Measurements from ENCODE around the gene B4GALT6. TPM values are rescaled to one million over a fixed set of nuclear protein-coding genes. Genes with fewer than 3 reads are reported as not detected.

The B4GALT6 gene
- total RNA-seq, 6 donors from 2014 or later: 0.55 to 3.4 (median 1.8) TPM; not detected in 1

DNA sequence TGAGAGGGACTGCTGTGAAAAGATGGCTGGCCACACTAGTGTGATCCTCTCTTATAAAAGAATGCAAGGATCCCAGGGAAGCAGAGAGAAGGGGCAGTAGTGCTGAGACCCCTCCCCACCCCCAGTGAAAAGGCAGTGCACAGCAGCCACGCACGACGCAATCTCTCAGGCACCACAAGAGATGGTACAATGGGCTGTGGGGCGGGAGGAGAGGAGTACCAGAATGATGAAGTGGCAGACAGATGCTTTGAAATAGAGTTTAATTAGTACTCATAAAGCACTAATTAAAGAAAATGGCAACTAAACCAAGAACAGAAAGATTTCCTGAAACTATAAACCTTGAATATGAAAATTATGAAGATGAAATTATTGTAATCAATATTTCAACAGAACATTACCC, 29.0 kb downstream of the B4GALT6 start:
- no peak overlapping the region for H3K27ac ChIP-seq
- TF ChIP-seq, protein P1, sequence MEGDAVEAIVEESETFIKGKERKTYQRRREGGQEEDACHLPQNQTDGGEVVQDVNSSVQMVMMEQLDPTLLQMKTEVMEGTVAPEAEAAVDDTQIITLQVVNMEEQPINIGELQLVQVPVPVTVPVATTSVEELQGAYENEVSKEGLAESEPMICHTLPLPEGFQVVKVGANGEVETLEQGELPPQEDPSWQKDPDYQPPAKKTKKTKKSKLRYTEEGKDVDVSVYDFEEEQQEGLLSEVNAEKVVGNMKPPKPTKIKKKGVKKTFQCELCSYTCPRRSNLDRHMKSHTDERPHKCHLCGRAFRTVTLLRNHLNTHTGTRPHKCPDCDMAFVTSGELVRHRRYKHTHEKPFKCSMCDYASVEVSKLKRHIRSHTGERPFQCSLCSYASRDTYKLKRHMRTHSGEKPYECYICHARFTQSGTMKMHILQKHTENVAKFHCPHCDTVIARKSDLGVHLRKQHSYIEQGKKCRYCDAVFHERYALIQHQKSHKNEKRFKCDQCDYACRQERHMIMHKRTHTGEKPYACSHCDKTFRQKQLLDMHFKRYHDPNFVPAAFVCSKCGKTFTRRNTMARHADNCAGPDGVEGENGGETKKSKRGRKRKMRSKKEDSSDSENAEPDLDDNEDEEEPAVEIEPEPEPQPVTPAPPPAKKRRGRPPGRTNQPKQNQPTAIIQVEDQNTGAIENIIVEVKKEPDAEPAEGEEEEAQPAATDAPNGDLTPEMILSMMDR (IDR thresholded peaks at IDR 0.05): no peak
- no peak for TF ChIP-seq POLR2A (IDR thresholded peaks at IDR 0.05)
- no peak for TF ChIP-seq POLR2AphosphoS5 (IDR thresholded peaks at IDR 0.05)
- no peak for TF ChIP-seq EP300 (IDR thresholded peaks at IDR 0.05)
- H3K4me3 ChIP-seq: no peak overlapping the region
- no peak for DNase-seq
- H3K4me1 ChIP-seq: peaks cover 0 to 4% (median 3%) of the 10 kb centered on the region in 4 donors
- WGBS, 2 donors: 52 to 54% methylated on average over 4 of the region's 4 CpGs
- ATAC-seq (ENCODE audit: low FRiP score in 2 of 2): no peak
- H3K9me3 ChIP-seq: no peaks in the 10 kb centered on the region
- no peaks in the 10 kb centered on the region for H3K36me3 ChIP-seq
- no peaks in the 10 kb centered on the region for H3K27me3 ChIP-seq

DNA sequence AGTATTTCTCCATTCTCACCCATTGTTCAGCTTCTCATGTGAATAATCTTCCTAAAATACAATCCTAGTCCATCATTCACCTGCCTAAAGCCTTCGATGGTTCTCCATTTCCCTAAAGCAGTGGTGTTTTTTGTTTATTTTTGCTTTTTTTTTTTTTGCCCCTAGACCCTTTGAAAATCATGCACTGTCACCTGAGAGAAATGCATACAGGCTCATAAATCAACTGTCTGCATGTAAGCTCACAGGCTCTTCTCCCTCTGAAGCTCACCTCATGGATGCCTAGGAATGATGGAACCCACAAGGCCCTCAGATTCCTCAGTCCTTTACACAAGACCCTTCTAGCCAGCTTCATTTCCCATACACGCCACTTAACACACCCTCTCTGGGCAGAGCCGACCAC, 31.5 kb downstream of the B4GALT6 start:
- ATAC-seq (ENCODE audit: low FRiP score in 2 of 2): no peak

DNA sequence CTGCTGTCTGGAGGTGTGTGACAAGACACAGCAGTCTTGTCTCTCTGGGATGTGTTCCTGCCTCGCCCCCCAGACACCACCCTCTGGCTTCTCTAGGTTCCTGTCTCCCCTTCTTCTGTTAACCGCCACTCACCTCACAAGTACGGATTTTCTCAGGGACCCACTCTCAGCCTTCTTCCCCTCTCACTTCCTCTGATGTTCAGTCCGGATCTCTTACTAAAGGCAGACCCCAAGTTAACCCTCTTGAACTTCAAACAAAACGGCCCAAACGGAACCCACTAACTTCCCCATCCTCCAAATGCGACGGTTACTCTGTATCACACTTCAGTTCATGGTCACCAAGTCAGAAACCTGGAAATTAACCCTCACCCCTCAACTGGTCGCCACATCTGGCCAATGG, 32.0 kb downstream of the B4GALT6 start:
- H3K27ac ChIP-seq: no peak overlapping the region
- TF ChIP-seq POLR2A (IDR thresholded peaks at IDR 0.05) (no peak), POLR2AphosphoS5 (IDR thresholded peaks at IDR 0.05) (no peak), EP300 (IDR thresholded peaks at IDR 0.05) (no peak)
- TF ChIP-seq, protein P1 (IDR thresholded peaks at IDR 0.05): no peak
- ATAC-seq (ENCODE audit: low FRiP score in 2 of 2) (no peak), DNase-seq (no peak)
- no peak overlapping the region for H3K4me3 ChIP-seq
- no peaks in the 10 kb centered on the region for H3K4me1 ChIP-seq
- no peaks in the 10 kb centered on the region for H3K36me3 ChIP-seq
- H3K9me3 ChIP-seq: no peaks in the 10 kb centered on the region
- WGBS, 2 donors: 60 to 78% methylated on average over 9 of the region's 9 CpGs
- no peaks in the 10 kb centered on the region for H3K27me3 ChIP-seq

More for the DNA sequence above, 31.5 kb downstream of the B4GALT6 start:
- Histone ChIP-seq H3K36me3 (no peaks in the 10 kb centered on the region), H3K27ac (no peak overlapping the region), H3K9me3 (no peaks in the 10 kb centered on the region), H3K4me1 (no peaks in the 10 kb centered on the region), H3K27me3 (no peaks in the 10 kb centered on the region), H3K4me3 (no peak overlapping the region)
- DNase-seq: no peak
- 88 to 90% methylated on average over 3 of the region's 3 CpGs for WGBS, 2 donors
- TF ChIP-seq, protein P1 (IDR thresholded peaks at IDR 0.05): no peak

DNA sequence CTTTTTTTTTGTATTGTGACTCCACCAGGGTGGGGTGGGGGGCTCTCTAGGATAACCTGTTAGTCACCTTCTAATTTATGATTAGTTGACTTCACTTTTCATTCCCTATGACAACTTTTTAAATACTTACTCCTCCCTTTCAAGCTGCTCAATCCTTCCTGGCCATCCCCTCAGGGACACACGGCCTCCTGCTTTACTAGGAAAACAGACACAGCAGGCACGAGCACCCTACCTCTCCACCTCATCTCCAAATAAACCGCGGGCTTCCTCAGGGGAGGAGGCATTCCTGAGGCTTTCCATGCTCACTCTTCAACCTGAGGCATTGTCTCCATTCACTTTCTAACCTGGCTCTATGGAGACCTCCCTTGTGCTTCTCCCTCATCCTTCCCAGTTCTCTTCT, 33.0 kb downstream of the B4GALT6 start:
- no peak for TF ChIP-seq EP300 (IDR thresholded peaks at IDR 0.05)
- no peak for TF ChIP-seq POLR2A (IDR thresholded peaks at IDR 0.05)
- no peak for TF ChIP-seq POLR2AphosphoS5 (IDR thresholded peaks at IDR 0.05)
- TF ChIP-seq, protein P1 (IDR thresholded peaks at IDR 0.05): no peak
- WGBS, 2 donors: 81 to 88% methylated on average over 4 of the region's 4 CpGs
- no peaks in the 10 kb centered on the region for H3K4me1 ChIP-seq
- no peak overlapping the region for H3K4me3 ChIP-seq
- no peaks in the 10 kb centered on the region for H3K36me3 ChIP-seq
- no peak for ATAC-seq (ENCODE audit: low FRiP score in 2 of 2)
- no peak overlapping the region for H3K27ac ChIP-seq
- H3K9me3 ChIP-seq: no peaks in the 10 kb centered on the region
- H3K27me3 ChIP-seq: no peaks in the 10 kb centered on the region
- DNase-seq: no peak

DNA sequence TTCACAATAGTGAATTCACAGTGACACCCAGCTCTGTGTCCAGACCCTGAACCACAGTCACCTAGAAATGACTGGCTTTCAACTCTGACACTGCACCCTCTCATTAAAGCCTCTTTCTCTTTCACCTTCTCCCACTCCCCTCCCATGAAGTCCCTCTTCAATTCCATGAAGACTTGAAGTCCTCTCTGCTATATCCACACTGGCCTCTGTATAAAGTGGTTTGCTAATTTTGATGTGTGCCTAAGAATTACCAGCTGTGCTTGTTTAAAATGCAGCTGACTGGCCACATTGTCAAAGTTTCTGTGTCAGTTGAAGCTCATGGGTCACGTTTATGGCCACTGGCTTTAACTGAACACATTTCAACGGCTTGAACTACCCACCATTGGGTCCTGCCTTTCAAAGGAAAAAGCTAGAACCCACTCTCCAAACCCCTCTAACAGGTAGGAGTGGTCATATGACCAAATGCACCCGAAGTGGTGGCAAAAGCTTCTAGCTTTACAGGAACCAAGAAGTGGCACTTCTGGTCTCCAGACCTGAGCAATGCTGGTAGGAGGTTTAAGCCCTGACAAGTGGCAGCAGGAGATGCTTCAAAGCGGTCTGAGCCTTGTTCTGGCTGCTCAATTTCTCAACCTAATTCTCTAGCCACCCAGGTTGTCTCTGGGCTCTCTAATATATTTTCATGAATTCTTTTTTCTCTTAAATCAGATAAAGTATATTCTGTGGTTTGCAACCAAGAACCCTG, 34.2 kb downstream of the B4GALT6 start:
- H3K36me3 ChIP-seq: no peaks in the 10 kb centered on the region
- H3K4me1 ChIP-seq: no peaks in the 10 kb centered on the region
- TF ChIP-seq, protein P1 (IDR thresholded peaks at IDR 0.05): no peak
- no peak for TF ChIP-seq POLR2A (IDR thresholded peaks at IDR 0.05)
- ATAC-seq (ENCODE audit: low FRiP score in 2 of 2) (no peak), DNase-seq (no peak)
- H3K27ac ChIP-seq: no peak overlapping the region
- no peak overlapping the region for H3K4me3 ChIP-seq
- H3K27me3 ChIP-seq: no peaks in the 10 kb centered on the region
- WGBS, 2 donors: 55 to 93% methylated on average over 2 to 4 of the region's 4 CpGs
- H3K9me3 ChIP-seq: no peaks in the 10 kb centered on the region

All from upper lobe of left lung (tissue), 6 donors.